Measurements from ENCODE around the gene GJC3.
A peak's percentile ranks its signal among the peaks of the same experiment; 100 is the strongest.
"Not testable (repeated sequence)": the region's sequence is repeated elsewhere in the genome, so short reads cannot be mapped to it uniquely, and the experiment has no call there.

Gene GJC3, protein sequence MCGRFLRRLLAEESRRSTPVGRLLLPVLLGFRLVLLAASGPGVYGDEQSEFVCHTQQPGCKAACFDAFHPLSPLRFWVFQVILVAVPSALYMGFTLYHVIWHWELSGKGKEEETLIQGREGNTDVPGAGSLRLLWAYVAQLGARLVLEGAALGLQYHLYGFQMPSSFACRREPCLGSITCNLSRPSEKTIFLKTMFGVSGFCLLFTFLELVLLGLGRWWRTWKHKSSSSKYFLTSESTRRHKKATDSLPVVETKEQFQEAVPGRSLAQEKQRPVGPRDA

DNA sequence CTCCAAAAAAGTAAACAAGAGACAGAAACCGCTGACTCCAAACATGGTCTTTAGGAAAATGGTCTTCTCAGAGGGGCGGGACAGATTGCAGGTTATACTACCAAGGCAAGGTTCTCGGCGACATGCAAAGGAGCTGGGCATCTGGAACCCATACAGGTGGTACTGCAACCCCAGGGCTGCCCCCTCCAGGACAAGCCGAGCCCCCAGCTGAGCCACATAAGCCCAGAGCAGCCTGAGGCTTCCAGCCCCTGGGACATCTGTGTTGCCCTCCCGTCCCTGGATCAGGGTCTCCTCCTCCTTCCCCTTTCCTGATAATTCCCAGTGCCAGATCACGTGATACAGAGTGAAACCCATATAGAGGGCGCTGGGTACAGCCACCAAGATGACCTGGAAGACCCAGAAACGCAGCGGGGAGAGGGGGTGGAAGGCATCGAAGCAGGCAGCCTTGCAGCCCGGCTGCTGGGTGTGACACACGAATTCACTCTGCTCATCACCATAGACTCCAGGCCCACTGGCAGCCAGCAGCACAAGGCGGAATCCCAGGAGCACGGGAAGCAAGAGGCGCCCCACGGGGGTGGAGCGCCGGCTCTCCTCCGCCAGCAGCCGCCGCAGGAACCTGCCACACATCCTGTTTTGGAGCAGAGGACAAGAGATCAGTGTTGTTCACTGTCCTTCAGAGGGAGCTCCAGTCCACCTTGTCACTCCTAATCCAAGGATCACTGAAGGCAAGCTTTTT is at the start of gene GJC3:
GJC3 (minus strand) TSS at position 627 of the 736 bp plus-strand sequence; CDS start at position 627, 0 bp downstream.
- Mint-ChIP-seq H3K4me3 (peak within 1 kb of the TSS; percentile 12), H3K4me1 (peaks cover 7% of the 10 kb centered on the region), H3K36me3 (no peaks in the 10 kb centered on the region), H3K9me3 (no peaks in the 10 kb centered on the region), H3K27ac (no peak within 1 kb of the TSS), H3K27me3 (peaks cover 29% of the 10 kb centered on the region)
- ATAC-seq (ENCODE audit: low read depth) (peak; percentile 64), DNase-seq (ENCODE audit: low spot score in 2 of 2) (no peak)

DNA sequence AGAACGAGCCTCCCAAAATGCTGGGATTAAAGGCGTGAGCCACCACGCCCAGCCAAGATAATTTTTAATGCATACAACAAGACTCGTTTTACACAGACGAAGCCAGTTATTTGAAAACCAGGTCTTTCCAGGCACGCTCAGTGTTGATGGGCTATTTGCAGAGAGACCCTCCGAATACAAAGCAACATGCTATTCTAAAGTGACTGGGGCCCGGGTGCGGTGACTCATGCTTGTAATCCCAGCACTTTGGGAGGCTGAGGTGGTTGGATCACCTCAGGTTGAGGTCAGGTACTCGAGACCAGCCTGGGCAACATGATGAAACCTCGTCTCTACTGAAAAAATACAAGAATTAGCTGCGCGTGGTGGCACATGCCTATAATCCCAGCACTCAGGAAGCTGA is 47.2 kb upstream of the GJC3 start:
- H3K36me3 Mint-ChIP-seq = no peaks in the 10 kb centered on the region
- DNase-seq (ENCODE audit: low spot score in 2 of 2) (no peak), ATAC-seq (ENCODE audit: low read depth) (no peak)
- H3K9me3 Mint-ChIP-seq = no peaks in the 10 kb centered on the region
- H3K4me3 Mint-ChIP-seq = no peak overlapping the region
- H3K27ac Mint-ChIP-seq = no peak overlapping the region
- peaks cover 17% of the 10 kb centered on the region for H3K27me3 Mint-ChIP-seq
- H3K4me1 Mint-ChIP-seq = peaks cover 7% of the 10 kb centered on the region

DNA sequence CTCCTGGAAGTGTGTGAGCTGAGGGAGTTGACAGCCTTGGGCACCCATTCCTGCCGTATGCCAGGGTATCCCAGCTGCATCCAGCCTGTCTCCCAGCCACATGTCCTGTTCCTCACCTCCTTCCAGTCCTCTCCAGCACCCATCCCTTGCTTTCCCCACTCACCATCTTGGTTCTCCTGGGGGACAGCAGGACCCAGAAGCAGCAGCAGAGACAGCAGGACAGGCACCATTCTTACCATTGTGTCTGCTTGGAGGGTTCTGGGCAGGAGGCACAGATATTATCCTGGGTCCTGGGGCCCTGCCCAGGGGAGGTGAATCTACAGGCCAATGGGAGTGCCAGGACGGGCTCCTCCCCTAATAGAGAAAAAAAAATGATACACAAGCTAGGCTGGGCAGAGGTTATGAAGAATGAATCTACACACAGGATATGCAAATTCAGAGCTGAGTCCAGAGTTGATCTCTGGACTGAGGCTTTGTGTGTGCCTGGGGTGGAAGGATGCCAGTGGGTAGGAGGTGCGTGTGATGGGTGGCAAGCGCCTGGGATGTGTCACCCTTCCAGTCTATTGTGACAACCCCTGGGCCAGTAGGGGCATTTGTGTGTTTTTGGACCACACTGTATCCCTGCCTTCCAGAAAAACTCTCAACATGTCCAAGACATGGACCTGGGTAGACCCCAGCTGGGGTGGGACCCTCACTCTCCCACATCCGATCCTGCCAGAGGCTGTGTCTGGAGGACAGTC is 46.5 kb upstream of the GJC3 start, which contains the start of gene AZGP1:
AZGP1 (minus strand) TSS at position 250 of the 740 bp plus-strand sequence; CDS start at position 239, 11 bp downstream.
- H3K4me1 Mint-ChIP-seq = peaks cover 7% of the 10 kb centered on the region
- ATAC-seq (ENCODE audit: low read depth) (peak; percentile 29), DNase-seq (ENCODE audit: low spot score in 2 of 2) (no peak)
- H3K27me3 Mint-ChIP-seq = peaks cover 19% of the 10 kb centered on the region
- no peaks in the 10 kb centered on the region for H3K9me3 Mint-ChIP-seq
- no peak within 1 kb of the TSS for H3K27ac Mint-ChIP-seq
- no peaks in the 10 kb centered on the region for H3K36me3 Mint-ChIP-seq
- H3K4me3 Mint-ChIP-seq = no peak within 1 kb of the TSS

DNA sequence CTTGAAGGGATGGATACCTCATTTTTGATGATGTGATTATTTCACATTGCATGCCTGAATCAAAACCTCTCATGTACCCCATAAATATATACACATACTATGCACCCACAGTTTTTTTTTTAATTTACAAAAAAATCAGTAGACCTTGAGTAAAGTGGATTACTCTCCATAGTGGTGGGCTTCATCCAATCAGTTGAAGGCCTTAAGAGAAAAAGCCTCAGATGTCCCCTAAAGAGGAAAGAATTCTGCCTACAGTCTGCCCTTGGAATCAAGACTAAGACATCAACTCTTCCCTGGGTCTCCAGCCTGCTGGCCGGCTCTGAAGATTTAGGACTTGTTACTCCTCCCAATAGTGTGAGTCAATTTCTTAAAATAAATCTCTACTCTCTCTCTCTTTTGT is 45.3 kb upstream of the GJC3 start:
- no peak overlapping the region for H3K4me3 Mint-ChIP-seq
- H3K4me1 Mint-ChIP-seq = peaks cover 4% of the 10 kb centered on the region
- no peak for ATAC-seq (ENCODE audit: low read depth)
- no peak overlapping the region for H3K27ac Mint-ChIP-seq
- DNase-seq (ENCODE audit: low spot score in 2 of 2) = no peak
- H3K9me3 Mint-ChIP-seq = no peaks in the 10 kb centered on the region
- peaks cover 23% of the 10 kb centered on the region for H3K27me3 Mint-ChIP-seq
- no peaks in the 10 kb centered on the region for H3K36me3 Mint-ChIP-seq

DNA sequence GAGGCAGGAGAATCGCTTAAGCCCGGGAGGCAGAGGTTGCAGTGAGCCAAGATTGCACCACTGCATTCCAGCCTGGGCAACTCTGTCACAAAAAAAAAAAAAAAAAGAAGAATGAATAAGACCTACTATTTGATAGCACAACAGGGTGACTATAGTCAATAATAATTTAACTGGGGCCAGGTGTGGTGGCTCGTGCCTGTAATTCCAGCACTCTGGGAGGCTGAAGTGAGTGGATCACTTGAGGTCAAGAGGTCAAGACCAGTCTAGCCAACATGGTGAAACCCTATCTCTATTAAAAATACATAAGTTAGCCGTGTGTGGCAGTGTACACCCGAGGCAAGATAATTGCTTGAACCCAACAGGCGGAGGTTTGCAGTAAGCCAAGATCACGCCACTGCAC is 44.4 kb upstream of the GJC3 start:
- not testable (repeated sequence) for H3K4me3 Mint-ChIP-seq; H3K27ac Mint-ChIP-seq; H3K9me3 Mint-ChIP-seq; ATAC-seq (ENCODE audit: low read depth); H3K36me3 Mint-ChIP-seq; DNase-seq (ENCODE audit: low spot score in 2 of 2); H3K4me1 Mint-ChIP-seq
- H3K27me3 Mint-ChIP-seq = peaks cover 23% of the 10 kb centered on the region

DNA sequence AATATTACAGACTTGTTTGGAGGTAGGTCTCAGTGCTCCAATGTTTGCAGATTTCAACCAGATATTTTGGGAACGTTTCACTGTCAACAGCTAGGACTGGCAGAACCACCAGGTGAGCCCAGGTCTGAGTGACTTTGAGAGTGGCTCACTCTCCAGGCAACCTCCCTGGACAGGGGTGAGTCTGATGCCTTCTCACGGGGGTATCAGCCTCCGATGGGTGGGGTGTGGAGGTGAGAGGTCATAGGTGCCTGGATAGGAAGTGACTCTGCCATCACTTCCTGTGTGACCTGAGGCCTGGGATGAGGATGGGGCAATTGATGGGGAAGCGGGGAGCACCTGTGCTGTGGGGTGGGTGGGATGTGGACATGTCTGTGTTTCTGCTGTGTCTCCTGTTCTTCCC is 41.8 kb upstream of the GJC3 start:
- ATAC-seq (ENCODE audit: low read depth) (no peak), DNase-seq (ENCODE audit: low spot score in 2 of 2) (no peak)
- Mint-ChIP-seq H3K4me3 (no peak overlapping the region), H3K36me3 (no peaks in the 10 kb centered on the region), H3K27me3 (peaks cover 29% of the 10 kb centered on the region), H3K9me3 (no peaks in the 10 kb centered on the region), H3K27ac (no peak overlapping the region), H3K4me1 (peaks cover 4% of the 10 kb centered on the region)

DNA sequence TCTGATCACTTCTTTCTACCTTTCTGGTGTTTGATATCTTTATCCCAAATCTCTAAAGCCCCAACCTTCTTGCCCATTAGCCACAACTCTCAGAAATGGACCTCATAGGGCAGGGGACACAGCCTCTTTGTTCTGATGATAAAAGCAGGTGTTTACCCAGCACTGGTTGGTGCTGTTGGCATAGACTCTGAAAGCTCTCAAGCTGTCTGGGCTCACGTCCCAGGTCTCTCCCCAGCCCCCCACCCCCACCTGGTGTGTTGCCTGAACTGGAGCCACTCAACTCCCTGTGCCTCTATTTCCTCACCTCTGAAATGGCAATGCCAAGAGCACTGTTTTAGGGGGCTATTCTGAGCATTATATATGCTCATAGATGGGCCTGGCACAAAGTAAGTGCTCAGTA is 40.4 kb upstream of the GJC3 start:
- H3K4me1 Mint-ChIP-seq; ATAC-seq (ENCODE audit: low read depth); H3K9me3 Mint-ChIP-seq; H3K27ac Mint-ChIP-seq; DNase-seq (ENCODE audit: low spot score in 2 of 2); H3K4me3 Mint-ChIP-seq; H3K36me3 Mint-ChIP-seq: not testable (repeated sequence)
- H3K27me3 Mint-ChIP-seq = peaks cover 28% of the 10 kb centered on the region

DNA sequence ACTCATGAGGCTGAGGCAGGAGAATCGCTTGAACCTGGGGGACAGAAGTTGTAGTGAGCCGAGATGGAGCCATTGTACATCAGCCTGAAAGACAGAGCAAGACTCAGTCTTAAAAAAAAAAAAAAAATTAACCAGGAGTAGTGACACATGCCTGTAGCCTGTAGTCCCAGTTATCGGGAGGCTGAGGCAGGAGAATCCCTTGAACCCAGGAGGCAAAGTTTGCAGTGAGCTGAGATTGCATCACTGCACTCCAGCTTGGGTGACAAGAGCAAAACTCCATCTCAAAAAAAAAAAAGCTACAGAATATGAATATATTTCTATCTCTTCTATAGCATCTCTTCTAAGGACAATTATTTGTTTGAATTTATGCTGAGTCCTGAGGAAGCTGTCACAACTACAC is 39.9 kb upstream of the GJC3 start:
- no peak for DNase-seq (ENCODE audit: low spot score in 2 of 2)
- Mint-ChIP-seq H3K36me3 (no peaks in the 10 kb centered on the region), H3K4me1 (no peaks in the 10 kb centered on the region), H3K27me3 (peaks cover 33% of the 10 kb centered on the region), H3K9me3 (no peaks in the 10 kb centered on the region), H3K4me3 (no peak overlapping the region), H3K27ac (no peak overlapping the region)
- ATAC-seq (ENCODE audit: low read depth) = no peak

DNA sequence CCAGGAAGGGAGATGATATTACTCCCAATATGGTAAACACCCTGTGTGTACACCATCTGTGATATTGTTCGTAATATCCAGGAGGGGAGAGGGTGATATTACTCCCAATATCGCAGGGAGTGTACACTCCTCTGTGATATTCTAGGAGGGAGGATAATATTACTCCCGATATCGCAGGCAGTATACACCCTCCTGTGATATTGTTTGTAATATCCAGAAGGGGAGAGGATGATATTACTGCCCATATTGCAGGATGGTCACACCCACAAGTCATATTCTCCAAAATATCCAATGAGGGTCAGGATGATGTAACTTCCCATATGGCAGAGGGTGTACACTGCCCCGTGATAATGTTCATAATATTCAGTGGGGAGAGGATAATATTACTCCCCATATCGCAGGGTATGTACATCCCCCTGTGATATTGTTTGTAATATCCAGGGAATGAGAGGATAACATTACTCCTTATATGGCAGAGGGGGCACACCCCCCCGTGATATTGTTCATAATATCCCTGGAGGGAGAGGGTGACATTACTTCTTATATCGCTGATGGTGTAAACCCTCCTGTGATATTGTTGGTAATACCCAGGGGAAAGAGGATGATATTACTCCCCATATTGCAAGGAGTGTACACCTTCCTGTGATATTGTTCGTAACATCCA is 29.3 kb upstream of the GJC3 start:
- H3K4me1 Mint-ChIP-seq = no peaks in the 10 kb centered on the region
- H3K9me3 Mint-ChIP-seq = no peaks in the 10 kb centered on the region
- H3K4me3 Mint-ChIP-seq = no peak overlapping the region
- H3K27me3 Mint-ChIP-seq = peaks cover 36% of the 10 kb centered on the region
- DNase-seq (ENCODE audit: low spot score in 2 of 2) (no peak), ATAC-seq (ENCODE audit: low read depth) (no peak)
- no peak overlapping the region for H3K27ac Mint-ChIP-seq
- no peaks in the 10 kb centered on the region for H3K36me3 Mint-ChIP-seq

DNA sequence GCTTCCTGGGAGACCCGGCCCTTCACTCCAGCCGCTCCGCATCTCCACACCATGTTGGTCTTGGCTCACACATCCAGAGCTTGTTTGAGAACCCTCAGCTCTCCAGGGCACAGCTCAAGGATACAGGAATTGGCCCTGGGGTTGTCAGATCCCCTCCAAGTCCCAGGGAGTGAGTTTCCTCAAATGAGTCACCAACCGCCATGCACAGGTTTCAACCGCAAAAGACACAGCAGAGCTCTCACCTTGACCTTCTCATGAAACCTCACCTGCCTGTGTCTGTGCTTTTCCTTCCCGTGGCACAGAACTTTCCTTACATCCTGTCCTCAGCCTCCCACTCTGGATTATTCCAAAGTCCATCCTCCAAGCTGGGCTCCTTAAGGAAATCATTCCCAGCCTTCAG is 25.8 kb upstream of the GJC3 start:
- H3K27me3 Mint-ChIP-seq = peaks cover 21% of the 10 kb centered on the region
- H3K36me3 Mint-ChIP-seq = no peaks in the 10 kb centered on the region
- H3K9me3 Mint-ChIP-seq = no peaks in the 10 kb centered on the region
- H3K4me3 Mint-ChIP-seq = no peak overlapping the region
- ATAC-seq (ENCODE audit: low read depth) (no peak), DNase-seq (ENCODE audit: low spot score in 2 of 2) (no peak)
- H3K4me1 Mint-ChIP-seq = no peaks in the 10 kb centered on the region
- no peak overlapping the region for H3K27ac Mint-ChIP-seq

DNA sequence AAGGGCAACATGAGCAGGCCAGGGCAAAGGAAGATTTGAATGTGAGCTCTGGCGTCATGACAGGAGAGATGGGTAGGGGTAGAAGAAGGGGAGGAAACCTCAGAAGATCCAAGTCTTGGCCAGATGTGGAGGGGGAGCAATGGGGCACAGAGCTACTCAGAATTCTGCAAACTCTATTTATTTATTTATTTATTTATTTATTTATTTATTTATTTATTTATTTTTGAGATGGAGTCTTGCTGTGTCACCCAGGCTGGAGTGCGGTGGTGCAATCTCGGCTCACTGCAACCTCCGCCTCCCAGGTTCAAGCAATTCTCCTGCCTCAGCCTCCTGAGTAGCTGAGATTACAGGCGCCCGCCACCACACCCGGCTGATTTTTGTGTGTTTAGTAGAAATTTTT is 25.2 kb upstream of the GJC3 start:
- peaks cover 18% of the 10 kb centered on the region for H3K27me3 Mint-ChIP-seq
- not testable (repeated sequence) for DNase-seq (ENCODE audit: low spot score in 2 of 2); H3K9me3 Mint-ChIP-seq; H3K36me3 Mint-ChIP-seq; H3K4me1 Mint-ChIP-seq; H3K27ac Mint-ChIP-seq; ATAC-seq (ENCODE audit: low read depth); H3K4me3 Mint-ChIP-seq

DNA sequence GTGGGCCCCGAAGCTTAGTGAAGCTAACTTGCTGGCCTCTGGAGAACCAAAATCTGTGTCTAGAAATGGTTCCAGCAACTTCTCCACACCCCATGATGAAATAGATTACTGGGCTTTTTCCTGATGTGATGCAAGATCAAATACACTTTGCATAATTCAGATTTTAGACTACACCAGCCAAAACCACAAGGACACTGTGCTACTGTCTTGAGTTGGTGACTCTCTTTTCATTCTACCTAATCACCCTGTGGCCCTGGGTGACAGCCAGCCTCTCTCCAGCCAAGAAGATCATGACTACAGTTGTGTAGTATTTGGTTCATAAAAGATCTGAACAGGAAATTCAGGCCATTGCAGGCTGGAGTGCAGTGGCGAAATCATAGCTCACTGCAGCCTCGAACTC is 24.2 kb upstream of the GJC3 start:
- Mint-ChIP-seq H3K27ac (no peak overlapping the region), H3K36me3 (peaks cover 1% of the 10 kb centered on the region), H3K4me3 (no peak overlapping the region), H3K9me3 (peaks cover 1% of the 10 kb centered on the region), H3K27me3 (peaks cover 12% of the 10 kb centered on the region), H3K4me1 (peaks cover 4% of the 10 kb centered on the region)
- DNase-seq (ENCODE audit: low spot score in 2 of 2) (no peak), ATAC-seq (ENCODE audit: low read depth) (no peak)

DNA sequence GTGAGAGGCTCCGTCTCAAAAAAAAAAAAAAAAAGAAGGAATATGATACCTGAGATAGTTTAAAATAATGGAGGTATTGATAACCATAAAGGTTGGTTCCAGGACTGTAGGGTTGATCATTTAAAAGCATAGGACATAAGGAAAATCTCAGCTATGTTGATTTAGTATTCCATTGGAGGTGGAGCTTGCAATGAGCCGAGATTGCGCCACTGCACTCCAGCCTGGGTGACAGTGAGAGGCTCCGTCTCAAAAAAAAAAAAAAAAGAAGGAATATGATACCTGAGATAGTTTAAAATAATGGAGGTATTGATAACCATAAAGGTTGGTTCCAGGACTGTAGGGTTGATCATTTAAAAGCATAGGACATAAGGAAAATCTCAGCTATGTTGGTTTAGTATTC is 23.2 kb upstream of the GJC3 start:
- H3K4me1 Mint-ChIP-seq; H3K4me3 Mint-ChIP-seq; H3K27ac Mint-ChIP-seq; H3K36me3 Mint-ChIP-seq; H3K9me3 Mint-ChIP-seq; DNase-seq (ENCODE audit: low spot score in 2 of 2); ATAC-seq (ENCODE audit: low read depth): not testable (repeated sequence)
- peaks cover 14% of the 10 kb centered on the region for H3K27me3 Mint-ChIP-seq

DNA sequence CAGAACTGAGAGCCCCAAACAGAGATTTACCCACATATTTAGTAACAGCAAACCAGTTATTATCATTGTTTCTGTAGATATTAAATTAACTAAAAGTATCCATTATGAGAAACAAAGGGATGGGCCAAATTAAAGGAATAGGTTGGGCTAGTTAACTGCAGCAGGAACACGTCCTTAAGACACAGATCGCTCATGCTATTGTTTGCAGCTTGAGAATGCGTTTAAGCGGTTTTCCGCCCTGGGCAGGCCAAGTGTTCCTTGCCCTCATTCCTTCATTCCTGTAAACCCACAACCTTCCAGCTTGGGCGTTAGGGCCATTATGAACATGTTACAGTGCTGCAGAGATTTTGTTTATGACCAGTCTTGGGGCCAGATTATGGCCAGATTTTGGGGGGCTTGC is 21.4 kb upstream of the GJC3 start:
- not testable (repeated sequence) for H3K9me3 Mint-ChIP-seq; ATAC-seq (ENCODE audit: low read depth); DNase-seq (ENCODE audit: low spot score in 2 of 2); H3K4me3 Mint-ChIP-seq; H3K27ac Mint-ChIP-seq; H3K4me1 Mint-ChIP-seq; H3K36me3 Mint-ChIP-seq
- peaks cover 20% of the 10 kb centered on the region for H3K27me3 Mint-ChIP-seq

Data from memory B cell (primary cell).